Loucy (cell line): ENCODE measurements around the gene CDX1.

Experiments used
- H2AFZ ChIP-seq: fragments of 200-600 bp; sonication (generic); 2 replicates; pipeline ENCODE4 v1.6.0; 2016; ENCODE audit warnings: antibody characterized with exemption, mild to moderate bottlenecking, low read length, moderate library complexity
- H3F3A ChIP-seq: fragments of 200-600 bp; 2 replicates; pipeline ENCODE4 v1.6.0; 2016; ENCODE audit warnings: antibody characterized with exemption, low read depth, mild to moderate bottlenecking
- H3K27me3 ChIP-seq: fragments of 200-600 bp; sonication (generic); 2 replicates; pipeline ENCODE4 v1.6.1; 2014; ENCODE audit warnings: low read length, mild to moderate bottlenecking; ENCODE audit not compliant: insufficient read depth, poor library complexity, severe bottlenecking
- H3K36me3 ChIP-seq: fragments of 200-600 bp; sonication (generic); 2 replicates; pipeline ENCODE4 v1.6.1; 2016; ENCODE audit warnings: low read length; ENCODE audit not compliant: insufficient read depth
- H3K4me1 ChIP-seq: fragments of 200-600 bp; sonication (generic); 2 replicates; pipeline ENCODE4 v1.5.1; 2014; ENCODE audit warnings: low read length, mild to moderate bottlenecking; ENCODE audit not compliant: insufficient read depth, poor library complexity, severe bottlenecking
- H3K4me2 ChIP-seq: fragments of 200-600 bp; sonication (generic); 2 replicates; pipeline ENCODE4 v1.6.0; 2014; ENCODE audit warnings: antibody characterized with exemption, low read length, low read depth, mild to moderate bottlenecking; ENCODE audit not compliant: poor library complexity, severe bottlenecking
- H3K4me3 ChIP-seq: fragments of 200-600 bp; sonication (generic); 2 replicates; pipeline ENCODE4 v1.5.1; 2014; ENCODE audit warnings: low read length, mild to moderate bottlenecking, mixed read lengths; ENCODE audit not compliant: poor library complexity, severe bottlenecking
- H3K79me2 ChIP-seq: fragments of 200-600 bp; sonication (generic); 2 replicates; pipeline ENCODE4 v1.6.1; 2014; ENCODE audit warnings: low read length; ENCODE audit not compliant: insufficient read depth
- H3K9ac ChIP-seq: fragments of 200-600 bp; sonication (generic); 2 replicates; pipeline ENCODE4 v1.6.0; 2014; ENCODE audit warnings: mild to moderate bottlenecking, low read depth, low read length, moderate library complexity; ENCODE audit not compliant: poor library complexity, severe bottlenecking
- H3K9me2 ChIP-seq: fragments of 200-600 bp; sonication (generic); replicated peaks from 2 replicates; pipeline ENCODE4 v1.6.1; 2016; ENCODE audit warnings: low read depth, low read length, mixed read lengths
- H3K9me3 ChIP-seq: fragments of 200-600 bp; sonication (generic); 2 replicates; pipeline ENCODE4 v1.6.1; 2014; ENCODE audit warnings: mild to moderate bottlenecking, antibody characterized with exemption, low read length, low read depth; ENCODE audit not compliant: insufficient read depth
- H4K20me1 ChIP-seq: fragments of 200-600 bp; sonication (generic); 2 replicates; pipeline ENCODE4 v1.6.0; 2014; ENCODE audit warnings: antibody characterized with exemption, low read length, mild to moderate bottlenecking; ENCODE audit not compliant: insufficient read depth, poor library complexity, severe bottlenecking
- EZH2phosphoT487 ChIP-seq: fragments of 200-600 bp; IDR thresholded peaks from 2 replicates; pipeline ENCODE4 v1.6.1; 2018; ENCODE audit warnings: antibody characterized with exemption, mild to moderate bottlenecking, moderate library complexity, borderline replicate concordance
- TF ChIP-seq, protein P1 (sequence below): fragments of 200-600 bp; sonication (generic); conservative IDR thresholded peaks from 2 replicates; pipeline ENCODE4 v1.5.1; 2014; ENCODE audit warnings: mild to moderate bottlenecking, antibody characterized with exemption, low read length

The CDX1 gene

DNA sequence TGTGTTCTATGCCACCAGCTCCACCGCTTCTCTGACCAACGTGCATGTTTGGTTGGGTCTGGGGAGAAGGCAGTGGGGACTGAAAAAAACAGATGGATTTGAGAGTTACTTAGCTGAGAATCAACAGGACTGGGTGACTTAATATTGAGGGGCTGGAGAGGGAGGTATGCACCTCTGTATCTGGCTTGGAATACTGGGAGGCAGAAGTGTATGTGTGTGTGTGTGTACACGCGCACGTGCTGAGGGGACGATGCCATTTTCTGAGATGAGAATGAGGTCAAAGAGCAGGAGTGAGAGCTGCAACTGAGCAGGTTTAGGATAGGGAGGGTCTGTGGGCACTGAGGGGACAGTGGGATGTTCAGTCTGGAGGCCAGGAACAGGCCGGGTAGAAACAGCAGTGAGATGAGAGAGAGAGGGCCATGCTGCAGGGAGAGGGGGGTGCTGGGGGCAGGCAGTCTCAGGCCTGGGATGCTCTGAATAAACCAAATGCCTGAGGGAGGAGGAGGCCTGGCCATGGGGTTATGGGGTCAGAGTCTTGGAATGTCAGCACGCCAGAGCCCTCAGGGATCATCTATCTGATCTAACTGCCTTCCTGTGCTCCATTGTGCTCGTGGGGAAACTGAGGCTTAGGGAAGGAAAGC is 24.9 kb upstream of the CDX1 start:
- Histone ChIP-seq H3K79me2 (no peaks in the 10 kb centered on the region), H3F3A (no peaks in the 10 kb centered on the region), H2AFZ (no peak overlapping the region), H3K9me3 (no peaks in the 10 kb centered on the region), H3K9me2 (no peaks in the 10 kb centered on the region), H3K4me1 (no peaks in the 10 kb centered on the region), H3K36me3 (no peaks in the 10 kb centered on the region), H3K9ac (no peak overlapping the region), H4K20me1 (no peaks in the 10 kb centered on the region), H3K4me3 (no peak overlapping the region), H3K27me3 (no peaks in the 10 kb centered on the region), H3K4me2 (no peak overlapping the region)
- TF ChIP-seq, protein P1, sequence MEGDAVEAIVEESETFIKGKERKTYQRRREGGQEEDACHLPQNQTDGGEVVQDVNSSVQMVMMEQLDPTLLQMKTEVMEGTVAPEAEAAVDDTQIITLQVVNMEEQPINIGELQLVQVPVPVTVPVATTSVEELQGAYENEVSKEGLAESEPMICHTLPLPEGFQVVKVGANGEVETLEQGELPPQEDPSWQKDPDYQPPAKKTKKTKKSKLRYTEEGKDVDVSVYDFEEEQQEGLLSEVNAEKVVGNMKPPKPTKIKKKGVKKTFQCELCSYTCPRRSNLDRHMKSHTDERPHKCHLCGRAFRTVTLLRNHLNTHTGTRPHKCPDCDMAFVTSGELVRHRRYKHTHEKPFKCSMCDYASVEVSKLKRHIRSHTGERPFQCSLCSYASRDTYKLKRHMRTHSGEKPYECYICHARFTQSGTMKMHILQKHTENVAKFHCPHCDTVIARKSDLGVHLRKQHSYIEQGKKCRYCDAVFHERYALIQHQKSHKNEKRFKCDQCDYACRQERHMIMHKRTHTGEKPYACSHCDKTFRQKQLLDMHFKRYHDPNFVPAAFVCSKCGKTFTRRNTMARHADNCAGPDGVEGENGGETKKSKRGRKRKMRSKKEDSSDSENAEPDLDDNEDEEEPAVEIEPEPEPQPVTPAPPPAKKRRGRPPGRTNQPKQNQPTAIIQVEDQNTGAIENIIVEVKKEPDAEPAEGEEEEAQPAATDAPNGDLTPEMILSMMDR: no peak
- TF ChIP-seq EZH2phosphoT487: no peak

DNA sequence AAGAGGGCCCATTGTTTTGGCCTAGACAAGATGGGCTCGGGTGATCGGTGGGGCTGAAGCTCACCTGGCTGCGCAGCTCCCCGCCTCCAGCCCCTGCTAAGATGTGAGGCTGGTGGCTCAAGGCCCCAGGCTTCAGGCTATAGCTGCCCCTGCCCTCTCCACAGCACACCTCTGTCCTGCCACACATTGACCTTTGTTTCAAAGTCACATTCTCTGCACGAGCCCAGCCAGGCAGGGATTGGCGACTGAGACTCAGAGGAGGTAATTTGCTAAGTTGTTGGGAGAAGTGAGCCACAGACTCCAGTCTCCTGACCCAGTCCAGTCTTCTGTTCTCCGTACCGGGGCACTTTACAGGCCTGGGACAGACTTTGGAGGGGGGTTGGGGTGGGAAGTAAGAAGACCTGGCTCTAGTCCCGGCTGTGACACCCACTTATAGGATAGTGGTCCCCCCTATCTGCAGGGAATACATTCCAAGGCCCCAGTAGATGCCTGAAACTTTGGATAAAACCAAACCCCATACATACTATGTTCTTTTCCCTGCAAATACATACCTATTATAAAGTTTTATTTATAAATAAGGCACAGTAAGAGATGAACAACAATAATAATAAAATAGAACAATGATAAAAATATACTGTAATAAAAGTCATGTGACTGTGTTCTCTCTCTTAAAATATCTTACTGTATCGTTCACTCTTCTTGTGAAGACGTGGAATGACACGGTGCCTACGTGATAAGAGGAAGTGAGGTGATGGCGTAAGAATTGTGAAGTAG is 24.2 kb upstream of the CDX1 start:
- Histone ChIP-seq H3K36me3 (no peaks in the 10 kb centered on the region), H4K20me1 (no peaks in the 10 kb centered on the region), H3K4me3 (no peak overlapping the region), H3K79me2 (no peaks in the 10 kb centered on the region), H3K4me1 (no peaks in the 10 kb centered on the region), H3K9me3 (no peaks in the 10 kb centered on the region), H3F3A (no peaks in the 10 kb centered on the region), H3K9ac (no peak overlapping the region), H3K9me2 (no peaks in the 10 kb centered on the region), H3K27me3 (no peaks in the 10 kb centered on the region), H2AFZ (no peak overlapping the region), H3K4me2 (no peak overlapping the region)
- TF ChIP-seq EZH2phosphoT487: no peak
- TF ChIP-seq, protein P1: no peak

DNA sequence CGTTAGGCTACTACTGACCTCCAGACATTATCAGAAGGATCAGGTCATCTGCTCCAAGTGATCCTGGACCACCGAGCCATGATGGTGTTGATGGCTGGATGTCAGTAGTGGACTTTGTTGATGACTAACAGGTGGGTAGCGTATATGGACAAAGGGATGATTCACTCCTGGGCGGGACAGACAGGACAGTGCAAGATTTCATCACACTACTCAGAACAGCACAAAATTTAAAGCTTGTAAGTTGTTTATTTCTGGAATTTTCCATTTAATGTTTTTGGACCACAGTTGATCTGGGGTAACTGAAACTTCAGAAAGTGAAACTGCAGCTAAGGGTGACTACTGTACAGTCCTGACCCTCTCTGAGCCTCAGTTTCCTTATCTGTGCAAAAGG is 23.6 kb upstream of the CDX1 start:
- Histone ChIP-seq H3K36me3 (no peaks in the 10 kb centered on the region), H3K9ac (no peak overlapping the region), H3K4me3 (no peak overlapping the region), H3K4me1 (no peaks in the 10 kb centered on the region), H2AFZ (no peak overlapping the region), H3K27me3 (no peaks in the 10 kb centered on the region), H3K9me3 (no peaks in the 10 kb centered on the region), H3K79me2 (no peaks in the 10 kb centered on the region), H3K9me2 (no peaks in the 10 kb centered on the region), H4K20me1 (no peaks in the 10 kb centered on the region), H3K4me2 (no peak overlapping the region), H3F3A (no peaks in the 10 kb centered on the region)
- TF ChIP-seq, protein P1: no peak
- no peak for TF ChIP-seq EZH2phosphoT487
